IPS-NIHi11 (cell line): ENCODE measurements around the gene LHX1.

Experiments
- DNase-seq: peaks from one replicate; pipeline ENCODE4 v3.0.0; 2012; ENCODE audit warnings: mixed read lengths, low spot score

LHX1 gene

GRCh38 chr17:36939052-36939801, 2.0 kb downstream of the LHX1 start:
- no peak for DNase-seq

DNA sequence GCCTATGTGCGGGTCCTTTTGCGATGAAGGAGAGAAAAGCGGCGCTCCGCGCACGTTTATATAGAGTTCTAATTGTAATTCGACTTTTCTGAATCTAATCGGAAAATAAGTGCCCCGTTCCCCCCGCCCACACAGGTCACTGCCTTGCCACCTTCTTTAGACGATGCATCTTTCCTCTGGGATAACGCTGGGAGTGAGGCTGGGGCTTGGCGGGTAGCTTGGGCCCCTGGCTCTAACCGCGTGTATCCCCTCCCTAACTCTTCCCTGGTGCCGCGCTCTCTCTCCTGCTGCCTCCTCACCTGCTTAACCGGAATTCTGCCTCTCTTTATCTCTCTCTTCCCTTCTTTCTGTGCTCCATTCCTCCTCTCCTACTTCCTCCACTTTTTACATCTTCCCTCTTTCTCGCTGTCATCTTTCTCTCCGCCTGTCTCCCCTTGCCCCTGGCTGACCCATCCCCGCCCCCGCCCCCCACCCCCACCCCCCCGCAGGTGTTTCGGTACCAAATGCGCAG, 2.6 kb downstream of the LHX1 start:
- peak; percentile 24 for DNase-seq

DNA sequence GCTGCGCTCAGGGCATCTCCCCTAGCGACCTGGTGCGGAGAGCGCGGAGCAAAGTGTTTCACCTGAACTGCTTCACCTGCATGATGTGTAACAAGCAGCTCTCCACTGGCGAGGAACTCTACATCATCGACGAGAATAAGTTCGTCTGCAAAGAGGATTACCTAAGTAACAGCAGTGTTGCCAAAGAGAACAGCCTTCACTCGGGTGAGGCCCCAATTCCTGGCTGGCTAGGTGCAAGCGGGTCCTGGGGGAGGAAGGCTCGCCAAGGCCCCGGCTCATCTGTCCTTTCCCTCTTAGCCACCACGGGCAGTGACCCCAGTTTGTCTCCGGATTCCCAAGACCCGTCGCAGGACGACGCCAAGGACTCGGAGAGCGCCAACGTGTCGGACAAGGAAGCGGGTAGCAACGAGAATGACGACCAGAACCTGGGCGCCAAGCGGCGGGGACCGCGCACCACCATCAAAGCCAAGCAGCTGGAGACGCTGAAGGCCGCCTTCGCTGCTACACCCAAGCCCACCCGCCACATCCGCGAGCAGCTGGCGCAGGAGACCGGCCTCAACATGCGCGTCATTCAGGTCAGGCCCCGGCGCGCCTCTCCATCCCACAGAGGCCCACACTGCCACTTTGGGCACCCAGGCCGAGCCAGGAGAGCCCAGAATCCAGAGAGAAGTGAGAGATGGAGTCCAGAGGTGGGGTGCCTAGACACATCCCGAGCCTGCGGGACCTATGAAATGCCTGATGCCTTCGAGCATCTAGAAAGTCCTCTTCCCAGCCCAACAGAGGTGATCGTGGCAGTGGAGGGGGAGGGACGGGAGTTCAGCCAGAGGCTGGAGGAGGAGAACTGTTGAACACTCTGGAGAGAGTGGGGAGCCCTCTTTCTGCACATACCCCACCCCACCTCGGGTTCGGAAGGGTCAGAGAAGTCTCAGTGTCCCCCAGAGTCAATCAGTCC, 3.3 kb downstream of the LHX1 start:
- no peak for DNase-seq

DNA sequence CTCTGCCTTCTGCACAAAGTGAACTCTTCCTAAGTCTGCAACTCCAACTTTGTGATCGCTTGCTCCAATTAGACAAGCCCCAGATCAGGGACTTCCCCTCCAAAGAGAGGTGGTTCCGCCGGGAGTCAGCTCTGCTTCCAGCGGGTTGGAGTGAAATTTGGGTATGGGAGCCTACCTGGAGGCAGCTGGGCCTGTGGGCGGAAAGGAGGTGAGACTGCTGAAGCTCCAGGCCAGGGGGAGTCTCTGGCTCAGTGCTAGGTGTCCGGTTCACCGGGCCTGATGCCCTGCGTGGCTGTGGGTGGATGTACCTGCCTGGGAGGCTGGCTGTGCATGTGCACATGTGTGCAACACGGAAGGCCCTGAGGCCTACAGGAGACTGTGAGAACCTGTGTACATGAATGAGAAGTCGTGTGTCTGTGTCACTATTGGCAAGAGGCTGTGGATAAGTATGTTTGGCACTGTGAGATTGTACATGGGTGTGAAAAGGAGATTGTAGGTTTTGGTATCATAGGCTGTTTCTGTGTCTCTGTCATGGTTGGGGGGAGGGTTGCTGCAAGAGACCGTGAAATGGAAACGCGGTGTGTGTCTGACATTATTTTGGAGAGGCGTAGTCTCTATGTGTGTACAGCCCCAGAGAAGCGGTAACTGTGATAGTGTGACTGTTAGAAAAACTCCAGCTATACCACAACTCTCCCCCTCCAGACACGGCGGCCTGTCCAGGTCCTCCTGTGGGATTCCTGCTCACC, 4.2 kb downstream of the LHX1 start:
- no peak for DNase-seq

DNA sequence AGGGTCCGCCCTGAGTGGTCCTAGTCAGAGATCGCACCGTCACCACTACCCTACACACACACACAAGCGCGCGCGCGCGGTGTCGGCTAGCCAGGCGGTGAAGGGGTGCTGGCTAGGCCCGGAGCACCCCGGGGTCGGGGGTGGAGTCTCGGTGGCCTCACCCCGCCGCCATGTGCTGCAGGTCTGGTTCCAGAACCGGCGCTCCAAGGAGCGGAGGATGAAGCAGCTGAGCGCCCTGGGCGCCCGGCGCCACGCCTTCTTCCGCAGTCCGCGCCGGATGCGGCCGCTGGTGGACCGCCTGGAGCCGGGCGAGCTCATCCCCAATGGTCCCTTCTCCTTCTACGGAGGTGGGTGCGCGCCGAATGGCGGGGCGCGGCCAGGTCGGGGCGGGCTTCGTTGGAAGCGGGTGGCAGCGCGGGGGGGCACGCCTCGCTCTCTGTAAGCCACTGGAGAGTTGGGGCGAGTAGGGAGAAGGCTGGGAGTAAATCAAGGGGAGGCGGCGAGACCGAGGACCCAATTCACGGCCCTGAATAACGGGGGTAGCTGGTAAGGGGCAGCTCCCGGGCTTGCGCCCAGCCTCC, 4.8 kb downstream of the LHX1 start:
- DNase-seq = peak; percentile 16

DNA sequence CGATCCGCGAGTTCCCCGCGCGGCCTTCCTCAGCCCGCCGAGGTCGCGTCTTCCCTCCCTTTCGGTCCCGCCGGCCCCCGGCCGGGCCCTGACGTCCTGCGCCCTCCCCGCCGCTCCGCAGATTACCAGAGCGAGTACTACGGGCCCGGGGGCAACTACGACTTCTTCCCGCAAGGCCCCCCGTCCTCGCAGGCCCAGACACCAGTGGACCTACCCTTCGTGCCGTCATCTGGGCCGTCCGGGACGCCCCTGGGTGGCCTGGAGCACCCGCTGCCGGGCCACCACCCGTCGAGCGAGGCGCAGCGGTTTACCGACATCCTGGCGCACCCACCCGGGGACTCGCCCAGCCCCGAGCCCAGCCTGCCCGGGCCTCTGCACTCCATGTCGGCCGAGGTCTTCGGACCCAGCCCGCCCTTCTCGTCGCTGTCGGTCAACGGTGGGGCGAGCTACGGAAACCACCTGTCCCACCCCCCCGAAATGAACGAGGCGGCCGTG, 5.4 kb downstream of the LHX1 start:
- no peak for DNase-seq

- peak; percentile 31 for DNase-seq
Measured at GRCh38 chr17:36943250-36944191, 6.2 kb downstream of the LHX1 start.

DNA sequence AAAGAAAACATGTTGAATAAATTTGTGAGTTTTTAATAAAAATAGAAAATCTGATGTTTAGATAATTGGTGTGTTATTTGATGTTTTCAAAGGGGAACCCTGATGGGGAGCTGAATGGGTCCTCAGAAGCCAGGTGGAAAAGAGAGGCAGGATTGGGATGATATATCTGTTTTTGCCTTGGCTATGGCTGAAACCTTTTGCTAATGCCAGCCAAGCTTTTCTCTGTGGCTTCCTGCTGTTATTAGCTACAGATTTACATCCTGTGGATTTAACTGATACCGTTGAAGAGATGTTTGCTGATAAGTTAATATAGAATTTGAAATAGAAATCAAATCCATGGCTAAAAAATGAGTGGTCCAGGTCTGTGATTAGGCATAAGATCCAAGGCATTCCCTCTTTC, 7.3 kb downstream of the LHX1 start:
- no peak for DNase-seq

- DNase-seq = no peak
Measured at GRCh38 chr17:36945140-36945539, 7.9 kb downstream of the LHX1 start.

DNA sequence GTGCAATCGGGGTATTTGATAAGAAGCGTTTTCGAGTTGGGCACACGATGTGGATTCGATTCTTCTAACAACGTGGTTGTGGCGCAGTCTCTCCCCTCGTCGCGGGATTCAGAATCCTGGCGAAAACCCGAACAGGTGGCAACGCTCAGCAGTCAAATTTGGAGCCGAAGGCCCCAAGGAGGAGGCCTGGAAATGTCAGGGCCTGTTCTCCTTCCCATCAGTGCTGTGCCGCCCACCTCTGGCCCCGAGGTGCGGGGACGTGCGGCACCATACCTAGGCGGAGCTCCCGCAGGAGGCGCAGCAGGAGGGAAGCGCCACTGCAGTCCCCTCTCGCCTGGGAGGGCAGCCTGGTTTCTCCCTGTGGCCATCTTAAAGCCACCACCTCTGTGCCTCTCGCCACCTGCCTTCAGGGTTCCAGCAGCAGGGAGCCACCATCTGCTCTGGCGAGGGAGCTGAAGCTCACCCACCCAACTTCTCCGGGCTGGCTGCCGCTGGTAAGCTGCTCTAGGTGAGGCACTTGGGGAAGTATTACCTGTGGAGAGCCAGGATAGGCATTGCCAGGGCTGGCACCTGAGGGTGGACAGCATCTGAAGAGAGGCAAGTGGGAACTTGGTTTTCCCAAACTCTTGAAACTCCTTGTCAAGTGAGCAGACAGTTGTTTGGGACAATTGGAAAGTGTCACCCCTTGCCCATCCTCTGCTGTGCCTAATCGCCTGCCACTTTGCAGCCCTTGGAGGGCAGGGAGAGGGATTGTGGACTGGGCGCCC, 8.9 kb downstream of the LHX1 start:
- no peak for DNase-seq

DNA sequence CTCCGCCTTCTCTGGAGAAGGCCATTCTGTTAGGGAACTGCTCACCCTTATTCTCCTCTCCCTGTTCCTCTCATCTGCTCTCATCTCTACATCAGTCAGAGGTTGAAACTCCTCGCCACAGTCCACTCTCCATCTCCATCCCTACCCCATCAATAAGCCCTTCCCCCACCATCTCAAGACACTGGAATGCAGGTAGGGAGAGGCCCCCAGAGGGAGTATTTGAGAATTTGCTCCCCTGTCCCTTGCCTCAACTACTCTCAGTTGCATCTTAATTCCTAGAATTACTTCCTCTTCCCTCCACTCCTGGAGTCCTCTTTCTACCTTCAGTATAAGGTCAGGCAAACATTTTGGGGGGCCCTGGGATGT, 9.4 kb downstream of the LHX1 start:
- peak; percentile 23 for DNase-seq

DNA sequence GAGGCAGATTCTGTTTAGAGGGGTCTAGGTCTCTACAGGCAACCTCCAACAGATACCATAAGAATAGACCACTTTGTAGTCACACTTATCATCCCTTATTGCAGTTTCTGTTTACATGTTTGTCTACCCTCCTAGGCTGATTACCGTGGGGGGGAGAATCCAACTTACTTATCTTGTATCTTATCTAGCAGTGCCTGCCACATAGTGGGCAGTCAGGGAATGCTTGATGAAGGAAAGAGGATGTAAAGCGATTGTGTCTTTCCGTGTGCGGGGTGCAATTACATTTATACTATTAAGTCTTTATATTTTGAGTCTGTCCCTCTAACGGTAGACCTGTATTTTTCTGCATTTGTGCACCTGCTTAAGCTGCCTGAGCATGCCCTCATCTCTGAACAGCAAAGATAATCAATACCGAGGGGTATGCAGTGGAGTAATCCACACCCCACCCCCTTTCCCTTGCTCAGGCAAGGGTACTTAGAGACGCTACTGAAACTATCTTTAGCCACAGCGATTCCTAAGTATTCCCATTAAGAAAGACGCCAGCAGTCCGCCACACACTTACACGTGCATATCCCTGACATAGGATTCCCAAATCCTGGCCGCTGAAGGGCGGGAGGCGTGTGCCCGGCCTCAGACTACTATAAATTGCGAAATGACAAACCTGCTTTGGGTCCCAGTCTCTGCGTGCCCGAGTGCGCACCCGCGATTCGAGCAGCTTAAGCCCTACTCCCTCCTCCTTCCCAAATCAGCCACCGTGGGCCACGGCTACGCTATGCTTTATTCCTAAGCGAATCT, 10.8 kb downstream of the LHX1 start:
- DNase-seq = no peak

DNA sequence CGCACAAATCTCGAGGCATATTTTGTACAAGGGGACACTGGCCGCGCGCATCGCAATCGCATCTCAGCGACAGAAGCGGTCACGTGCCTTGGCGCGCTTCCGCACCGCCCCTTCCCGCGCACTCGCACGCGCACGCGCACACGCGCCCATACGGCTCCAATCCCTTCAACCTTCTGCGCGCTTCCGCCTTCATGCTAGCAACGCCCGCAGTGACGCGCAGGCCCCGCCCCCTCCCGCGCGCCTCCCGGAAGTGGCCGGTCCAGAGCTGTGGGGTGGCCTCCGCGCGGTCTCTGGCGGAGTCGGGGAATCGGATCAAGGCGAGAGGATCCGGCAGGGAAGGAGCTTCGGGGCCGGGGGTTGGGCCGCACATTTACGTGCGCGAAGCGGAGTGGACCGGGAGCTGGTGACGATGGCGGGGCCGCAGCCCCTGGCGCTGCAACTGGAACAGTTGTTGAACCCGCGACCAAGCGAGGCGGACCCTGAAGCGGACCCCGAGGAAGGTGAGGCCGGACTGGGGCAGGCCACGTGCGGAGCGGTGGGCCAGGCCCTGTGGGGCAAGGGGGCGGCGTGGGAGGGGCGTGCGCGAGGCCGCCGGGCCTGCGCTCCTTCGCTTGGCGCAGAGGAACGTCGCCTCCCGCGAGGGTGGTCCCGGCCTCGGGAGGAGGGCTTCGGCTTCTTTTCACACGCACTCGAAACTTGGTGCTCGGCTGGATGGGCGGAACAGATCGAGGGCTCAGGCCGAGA, 11.6 kb downstream of the LHX1 start, which contains the start of gene AATF:
Gene AATF (plus strand): TSS at position 238 of the 744 bp plus-strand sequence. CDS start 172 bp downstream, at position 410.
- DNase-seq = peak; percentile 99

- DNase-seq = no peak
Measured at GRCh38 chr17:36949461-36949927, 12.2 kb downstream of the LHX1 start.

- DNase-seq = no peak
Measured at GRCh38 chr17:36950027-36950426, 12.8 kb downstream of the LHX1 start.

DNA sequence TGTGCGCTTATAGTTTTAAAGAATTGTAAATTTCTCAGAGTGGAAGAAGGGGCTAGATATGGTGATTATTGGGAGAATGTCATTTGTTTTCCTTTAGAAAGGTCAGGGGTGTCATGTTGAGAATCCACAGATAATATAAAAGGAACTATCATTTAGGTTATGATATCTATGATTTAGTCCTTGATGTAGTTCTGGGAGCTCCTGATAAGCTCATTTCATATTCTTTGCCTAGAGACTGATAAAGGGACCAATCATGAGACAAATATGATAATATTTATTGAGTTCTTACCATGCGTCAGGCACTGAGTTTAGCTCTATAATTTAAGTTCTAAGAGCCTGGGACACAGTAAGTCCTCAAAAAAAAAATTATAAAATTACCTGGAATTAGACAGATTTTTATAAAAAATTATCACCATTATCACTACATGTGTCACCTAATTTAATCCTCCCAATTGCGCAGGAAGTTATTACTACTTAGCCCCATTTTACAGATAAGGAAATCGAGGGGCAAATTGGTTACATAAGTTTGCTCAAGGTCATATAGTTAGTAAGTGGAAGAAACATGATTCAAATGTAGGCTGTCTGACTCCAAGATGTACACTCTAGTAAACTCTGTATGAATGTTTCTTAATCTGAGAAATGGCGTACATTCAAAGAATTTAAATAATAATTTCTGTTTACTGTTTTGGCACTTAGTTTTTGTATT, 14.0 kb downstream of the LHX1 start:
- no peak for DNase-seq

- DNase-seq = no peak
Measured at GRCh38 chr17:36971508-36971907, 34.2 kb downstream of the LHX1 start.
